Hepatocyte (in vitro differentiated cells): Measurements from ENCODE around the gene MEGF8. TPM values are rescaled to one million over a fixed set of nuclear protein-coding genes. Genes with fewer than 3 reads are reported as not detected.

Experiments used
- DNase-seq: peaks from one replicate; pipeline ENCODE4 v3.0.0-alpha.2; 2016; ENCODE audit warnings: low spot score
- H2AFZ ChIP-seq: fragments of 200-600 bp; sonication (generic); 2 replicates; pipeline ENCODE4 v1.6.0; 2016; ENCODE audit warnings: antibody characterized with exemption, mild to moderate bottlenecking
- H3K27ac ChIP-seq: fragments of 200-600 bp; sonication (generic); 2 replicates; pipeline ENCODE4 v1.5.1; 2016; ENCODE audit warnings: mild to moderate bottlenecking
- H3K27me3 ChIP-seq: fragments of 200-600 bp; sonication (generic); 2 replicates; pipeline ENCODE4 v1.6.1; 2016
- H3K36me3 ChIP-seq: fragments of 200-600 bp; sonication (generic); replicated peaks from 2 replicates; pipeline ENCODE4 v1.5.1; 2016; ENCODE audit warnings: low read depth; ENCODE audit not compliant: insufficient read depth
- H3K4me1 ChIP-seq: fragments of 200-600 bp; sonication (generic); 2 replicates; pipeline ENCODE4 v1.5.1; 2016; ENCODE audit warnings: mild to moderate bottlenecking, moderate library complexity; ENCODE audit not compliant: insufficient read depth
- H3K4me2 ChIP-seq: fragments of 200-600 bp; sonication (generic); 2 replicates; pipeline ENCODE4 v1.6.0; 2016
- H3K4me3 ChIP-seq: fragments of 200-600 bp; sonication (generic); 2 replicates; pipeline ENCODE4 v1.5.1; 2016; ENCODE audit warnings: mild to moderate bottlenecking
- H3K79me2 ChIP-seq: fragments of 200-600 bp; sonication (generic); 2 replicates; pipeline ENCODE4 v1.6.0; 2017; ENCODE audit warnings: mild to moderate bottlenecking
- H3K9me2 ChIP-seq: fragments of 200-600 bp; sonication (generic); replicated peaks from 2 replicates; pipeline ENCODE4 v1.6.0; 2017; ENCODE audit warnings: mild to moderate bottlenecking; ENCODE audit not compliant: insufficient read depth
- H3K9me3 ChIP-seq: fragments of 200-600 bp; sonication (generic); 2 replicates; pipeline ENCODE4 v1.5.1; 2016; ENCODE audit warnings: low read depth, mild to moderate bottlenecking
- H4K20me1 ChIP-seq: fragments of 200-600 bp; sonication (generic); 2 replicates; pipeline ENCODE4 v1.6.0; 2016; ENCODE audit warnings: mild to moderate bottlenecking; ENCODE audit not compliant: insufficient read depth, poor library complexity, severe bottlenecking
- EZH2 ChIP-seq: fragments of 200-600 bp; sonication (generic); IDR thresholded peaks from 2 replicates; pipeline ENCODE4 v1.6.1; 2016; ENCODE audit warnings: antibody characterized with exemption, mild to moderate bottlenecking, borderline replicate concordance
- EZH2phosphoT487 ChIP-seq: fragments of 200-600 bp; sonication (generic); IDR thresholded peaks from one replicate; pipeline ENCODE4 v1.6.1; 2018; ENCODE audit warnings: antibody characterized with exemption, mild to moderate bottlenecking, low read depth, moderate library complexity; ENCODE audit not compliant: unreplicated experiment, severe bottlenecking
- WGBS: methylation state at CpG from one replicate; pipeline ENCODE4 v1.1.6; 2016; ENCODE audit warnings: low lambda C conversion rate; ENCODE audit errors: missing lambda C conversion rate; 5-methylcytosine and 5-hydroxymethylcytosine counted together
- polyA plus RNA-seq: library from polyadenylated mRNA; unstranded; fragments of >200 nt; fragmentation: Nextera tagmentation; extraction: Ambion mirVana; gene quantifications from 2 replicates; pipeline ENCODE4 v1.2.1, GENCODE V29; 2016
- total RNA-seq: library from RNA; depleted of rRNA; stranded (reverse); fragments of >200 nt; gene quantifications from 2 replicates; pipeline ENCODE4 v1.2.3, GENCODE V29; 2014
- TF ChIP-seq, protein P1 (sequence below): fragments of 200-600 bp; sonication (generic); IDR thresholded peaks from 2 replicates; pipeline ENCODE4 v1.5.1; 2016; ENCODE audit warnings: antibody characterized with exemption, mild to moderate bottlenecking; ENCODE audit not compliant: poor library complexity

Gene MEGF8
- total and polyA plus RNA-seq, 2 experiments from 2014 or later: 8.3 to 19.2 TPM

DNA sequence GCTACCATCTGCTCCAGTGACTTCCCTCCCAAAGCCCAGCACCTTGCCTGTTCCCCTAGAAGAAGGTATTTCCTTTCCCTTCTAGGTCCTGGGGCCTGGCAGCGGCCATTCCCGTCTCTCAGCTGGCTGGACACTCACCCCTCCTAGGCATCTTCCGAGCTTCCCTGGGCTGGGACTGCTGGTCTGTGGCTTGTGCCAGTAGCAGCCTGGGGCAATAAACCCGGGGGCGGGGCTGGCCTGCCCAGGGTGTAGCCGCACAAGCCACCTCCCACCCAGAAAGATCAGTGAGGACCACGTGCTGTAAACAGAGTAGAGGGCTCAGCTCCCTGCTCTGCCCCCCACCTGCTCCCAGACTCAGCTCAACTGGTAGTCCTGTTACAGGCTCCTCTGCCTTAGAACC lies 86.8 kb downstream of the MEGF8 start:
- no peaks in the 10 kb centered on the region for H3K36me3 ChIP-seq
- 61% methylated on average over 7 of the region's 7 CpGs for WGBS

DNA sequence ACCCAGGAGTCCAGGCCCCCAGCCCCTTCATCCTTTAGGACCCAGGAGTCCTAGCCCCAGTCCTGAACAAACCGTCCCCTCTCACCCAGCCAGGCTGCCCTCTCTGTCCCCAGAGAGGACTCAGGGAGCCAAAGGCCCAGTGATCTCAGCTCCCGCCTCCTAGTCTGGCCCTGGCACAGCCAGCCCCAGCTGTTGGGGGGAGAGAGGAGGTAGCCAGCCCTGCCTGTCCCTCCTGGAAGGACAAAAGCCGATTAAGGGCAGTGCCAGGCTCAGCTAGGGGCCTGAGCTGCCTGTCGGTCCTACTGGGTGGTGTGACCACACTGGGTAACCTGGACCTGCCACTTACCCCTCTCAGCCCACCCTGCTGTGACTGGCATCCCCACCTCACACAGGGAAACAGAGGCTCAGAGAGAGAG lies 87.2 kb downstream of the MEGF8 start:
- no peaks in the 10 kb centered on the region for H3K4me1 ChIP-seq
- no peaks in the 10 kb centered on the region for H3K36me3 ChIP-seq
- 91% methylated on average over 4 of the region's 4 CpGs for WGBS
- no peaks in the 10 kb centered on the region for H3K9me2 ChIP-seq
- TF ChIP-seq, protein P1, sequence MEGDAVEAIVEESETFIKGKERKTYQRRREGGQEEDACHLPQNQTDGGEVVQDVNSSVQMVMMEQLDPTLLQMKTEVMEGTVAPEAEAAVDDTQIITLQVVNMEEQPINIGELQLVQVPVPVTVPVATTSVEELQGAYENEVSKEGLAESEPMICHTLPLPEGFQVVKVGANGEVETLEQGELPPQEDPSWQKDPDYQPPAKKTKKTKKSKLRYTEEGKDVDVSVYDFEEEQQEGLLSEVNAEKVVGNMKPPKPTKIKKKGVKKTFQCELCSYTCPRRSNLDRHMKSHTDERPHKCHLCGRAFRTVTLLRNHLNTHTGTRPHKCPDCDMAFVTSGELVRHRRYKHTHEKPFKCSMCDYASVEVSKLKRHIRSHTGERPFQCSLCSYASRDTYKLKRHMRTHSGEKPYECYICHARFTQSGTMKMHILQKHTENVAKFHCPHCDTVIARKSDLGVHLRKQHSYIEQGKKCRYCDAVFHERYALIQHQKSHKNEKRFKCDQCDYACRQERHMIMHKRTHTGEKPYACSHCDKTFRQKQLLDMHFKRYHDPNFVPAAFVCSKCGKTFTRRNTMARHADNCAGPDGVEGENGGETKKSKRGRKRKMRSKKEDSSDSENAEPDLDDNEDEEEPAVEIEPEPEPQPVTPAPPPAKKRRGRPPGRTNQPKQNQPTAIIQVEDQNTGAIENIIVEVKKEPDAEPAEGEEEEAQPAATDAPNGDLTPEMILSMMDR: no peak
- TF ChIP-seq EZH2 (no peak), EZH2phosphoT487 (no peak)
- no peaks in the 10 kb centered on the region for H3K27me3 ChIP-seq
- H3K79me2 ChIP-seq: no peaks in the 10 kb centered on the region
- no peak overlapping the region for H3K4me3 ChIP-seq
- no peak overlapping the region for H2AFZ ChIP-seq
- no peaks in the 10 kb centered on the region for H4K20me1 ChIP-seq
- H3K4me2 ChIP-seq: no peak overlapping the region
- DNase-seq: no peak
- no peaks in the 10 kb centered on the region for H3K9me3 ChIP-seq
- H3K27ac ChIP-seq: no peak overlapping the region

More for the DNA sequence above, 86.8 kb downstream of the MEGF8 start:
- no peak overlapping the region for H3K4me2 ChIP-seq
- no peaks in the 10 kb centered on the region for H3K9me3 ChIP-seq
- DNase-seq: peak; percentile 38
- H2AFZ ChIP-seq: no peak overlapping the region
- TF ChIP-seq, protein P1: no peak
- no peak for TF ChIP-seq EZH2
- no peak for TF ChIP-seq EZH2phosphoT487
- no peaks in the 10 kb centered on the region for H4K20me1 ChIP-seq
- H3K27ac ChIP-seq: no peak overlapping the region
- H3K79me2 ChIP-seq: no peaks in the 10 kb centered on the region
- H3K4me1 ChIP-seq: no peaks in the 10 kb centered on the region
- no peaks in the 10 kb centered on the region for H3K27me3 ChIP-seq
- no peaks in the 10 kb centered on the region for H3K9me2 ChIP-seq
- no peak overlapping the region for H3K4me3 ChIP-seq

DNA sequence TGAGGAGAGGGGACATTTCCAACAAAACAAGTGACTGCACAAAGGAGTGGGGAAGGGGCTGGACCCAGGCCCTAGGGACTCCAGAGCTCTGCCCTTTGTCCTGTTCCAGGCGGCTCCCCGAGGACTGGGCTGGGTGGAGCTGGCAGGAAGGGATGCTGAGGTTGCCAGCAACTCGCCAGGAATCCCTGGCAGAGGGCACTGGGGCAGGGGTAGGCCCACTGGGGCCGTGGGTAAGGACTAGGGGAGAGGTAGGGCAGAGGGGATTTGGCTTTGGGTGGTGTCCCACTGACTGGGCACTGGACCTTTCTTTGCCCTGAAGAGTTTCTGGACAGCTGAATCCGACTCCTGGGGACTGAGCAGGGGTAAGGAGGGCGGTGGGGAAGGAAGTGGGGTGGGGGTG lies 93.9 kb downstream of the MEGF8 start:
- Histone ChIP-seq H2AFZ (no peak overlapping the region), H3K4me1 (peaks cover 11% of the 10 kb centered on the region), H3K79me2 (peaks cover 2% of the 10 kb centered on the region), H3K27me3 (no peaks in the 10 kb centered on the region), H3K4me3 (no peak overlapping the region), H3K27ac (no peak overlapping the region), H3K4me2 (no peak overlapping the region), H4K20me1 (no peaks in the 10 kb centered on the region), H3K36me3 (no peaks in the 10 kb centered on the region), H3K9me3 (no peaks in the 10 kb centered on the region), H3K9me2 (no peaks in the 10 kb centered on the region)
- no peak for DNase-seq
- 85% methylated on average over 6 of the region's 6 CpGs for WGBS
- TF ChIP-seq, protein P1: no peak
- TF ChIP-seq EZH2: no peak
- no peak for TF ChIP-seq EZH2phosphoT487

- Histone ChIP-seq H3K4me3 (no peak overlapping the region), H3K27me3 (no peaks in the 10 kb centered on the region), H3K4me2 (no peak overlapping the region), H3K36me3 (no peaks in the 10 kb centered on the region), H3K79me2 (peaks cover 2% of the 10 kb centered on the region), H3K9me3 (no peaks in the 10 kb centered on the region), H3K4me1 (peaks cover 14% of the 10 kb centered on the region), H3K27ac (no peak overlapping the region), H3K9me2 (no peaks in the 10 kb centered on the region), H4K20me1 (no peaks in the 10 kb centered on the region), H2AFZ (no peak overlapping the region)
- no peak for TF ChIP-seq EZH2
- TF ChIP-seq, protein P1: peak; percentile 48
- TF ChIP-seq EZH2phosphoT487: no peak
- WGBS: 64% methylated on average over 10 of the region's 10 CpGs
- DNase-seq: peak; percentile 62
Measured at GRCh38 chr19:42420055-42420544, 94.7 kb downstream of the MEGF8 start.
